ENCODE measurements around the gene SRBD1.
A peak's percentile ranks its signal among the peaks of the same experiment; 100 is the strongest.

The SRBD1 gene

DNA sequence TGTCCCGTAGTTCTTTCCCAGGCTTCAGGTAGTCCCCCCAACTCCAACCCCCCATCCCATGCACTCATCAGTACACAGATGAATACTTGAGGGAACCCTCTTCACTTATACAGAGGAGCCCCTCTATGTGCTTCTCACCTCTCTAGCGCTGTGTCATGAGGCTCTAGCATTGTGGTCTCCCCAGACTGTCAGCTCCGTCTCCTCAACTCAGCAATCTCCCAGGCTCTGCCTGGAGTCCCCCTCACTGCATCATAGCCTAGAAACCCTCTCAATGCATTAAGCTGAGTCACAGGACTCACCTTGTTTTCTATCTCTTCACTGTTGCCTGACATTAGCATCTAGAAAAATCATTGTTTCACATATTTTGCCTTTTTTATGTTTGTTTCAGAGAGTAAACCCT is 20.3 kb upstream of the SRBD1 start:
- no peak for DNase-seq

DNA sequence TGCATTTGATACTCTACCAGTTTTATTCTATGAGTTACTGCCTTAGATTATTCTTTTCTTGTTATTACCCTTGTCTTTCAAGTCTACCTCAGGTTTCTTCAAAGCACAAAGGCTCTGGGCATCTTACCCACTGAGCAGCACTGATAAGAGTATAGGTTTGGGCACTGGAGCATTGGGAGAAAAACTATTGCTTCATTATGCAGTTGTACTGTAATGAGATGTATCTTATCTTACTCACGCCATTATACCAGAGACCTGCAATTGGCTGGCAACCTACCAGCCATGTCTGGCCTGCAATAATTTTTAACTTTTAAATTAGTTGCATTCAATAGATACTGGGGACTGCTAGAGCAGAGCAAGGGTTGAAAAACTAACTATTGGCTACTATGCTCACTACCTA is 18.9 kb upstream of the SRBD1 start:
- DNase-seq, result no peak

DNA sequence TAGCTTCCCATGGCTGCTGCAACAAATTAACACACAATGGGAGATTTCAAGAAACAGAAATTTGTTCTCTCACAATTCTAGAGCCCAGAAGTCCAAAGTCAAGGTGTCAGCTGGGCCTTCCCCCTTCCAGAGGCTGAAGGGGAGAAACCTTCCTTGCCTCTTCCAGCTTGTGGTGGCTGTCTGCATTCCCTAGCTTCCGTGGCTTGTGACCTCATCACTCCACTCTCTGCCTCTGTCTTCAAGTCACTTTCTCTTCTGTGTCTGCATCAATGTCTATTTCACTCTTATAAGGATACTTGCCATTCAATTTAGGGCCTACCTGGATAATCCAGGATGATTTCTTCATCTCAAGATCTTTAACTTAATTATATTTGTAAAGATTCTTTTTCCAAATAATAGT is 16.8 kb upstream of the SRBD1 start:
- DNase-seq, result no peak

DNA sequence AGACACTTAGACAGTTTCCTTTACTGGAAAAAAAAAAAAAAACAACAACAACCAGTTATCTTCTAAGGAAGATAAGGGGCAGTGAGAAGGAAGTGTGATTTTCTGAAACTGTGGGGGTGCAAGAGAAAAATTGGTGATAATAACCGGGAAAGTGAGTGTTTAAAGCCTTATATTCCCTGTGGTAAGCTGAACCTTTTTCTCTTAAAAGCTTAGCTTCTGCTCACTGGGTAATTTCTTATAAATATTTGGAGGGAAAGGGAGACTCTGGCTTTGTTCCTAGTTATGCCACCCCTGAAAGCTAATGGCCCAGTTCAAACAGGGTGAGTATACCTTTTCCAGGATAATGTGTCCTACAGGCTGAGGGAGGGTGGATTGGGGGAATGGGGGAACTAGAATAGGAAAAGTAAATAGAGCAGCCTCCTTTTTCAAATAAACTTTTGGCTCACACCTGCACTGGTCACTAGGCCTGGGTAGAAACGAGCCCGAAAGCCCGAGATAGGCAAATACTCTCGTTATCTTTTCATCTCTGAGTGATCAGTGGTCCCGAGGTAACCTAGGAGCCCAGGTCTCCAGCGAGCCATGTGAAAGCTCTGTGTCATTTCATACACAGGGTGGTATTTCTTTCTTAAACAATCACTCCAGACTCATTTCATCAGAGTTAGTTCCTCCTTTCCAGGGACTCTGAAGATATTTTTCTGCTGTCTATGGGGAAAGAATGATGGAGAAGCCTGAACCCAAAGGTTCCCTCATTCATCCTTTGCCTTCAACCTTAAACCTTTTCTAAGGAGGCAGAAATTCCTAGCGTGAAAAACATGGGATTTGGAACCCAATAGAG is 15.5 kb upstream of the SRBD1 start:
- DNase-seq, result no peak

DNA sequence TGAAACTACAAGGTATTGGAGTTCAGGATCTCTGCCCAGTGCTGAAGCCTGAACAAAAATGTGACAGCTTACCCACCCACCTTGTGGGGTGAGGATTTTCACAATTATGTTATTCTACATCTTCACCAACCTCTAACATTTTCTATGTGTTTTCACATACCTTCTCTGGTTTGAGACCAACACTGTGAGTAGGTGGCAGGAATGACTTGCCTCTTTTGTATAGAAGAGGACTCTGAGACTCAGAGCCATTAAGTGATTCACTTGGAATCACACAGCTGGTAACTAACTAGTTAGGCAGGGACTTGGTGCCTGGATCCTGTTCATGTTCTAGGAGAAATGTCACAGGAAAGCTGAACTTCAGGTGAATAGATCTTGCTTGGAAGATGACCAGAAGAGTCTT is 14.8 kb upstream of the SRBD1 start:
- no peak for DNase-seq

- DNase-seq, result no peak
These were observed 12.0 kb upstream of the SRBD1 start for GRCh38 chr2:45623098-45623497.

DNA sequence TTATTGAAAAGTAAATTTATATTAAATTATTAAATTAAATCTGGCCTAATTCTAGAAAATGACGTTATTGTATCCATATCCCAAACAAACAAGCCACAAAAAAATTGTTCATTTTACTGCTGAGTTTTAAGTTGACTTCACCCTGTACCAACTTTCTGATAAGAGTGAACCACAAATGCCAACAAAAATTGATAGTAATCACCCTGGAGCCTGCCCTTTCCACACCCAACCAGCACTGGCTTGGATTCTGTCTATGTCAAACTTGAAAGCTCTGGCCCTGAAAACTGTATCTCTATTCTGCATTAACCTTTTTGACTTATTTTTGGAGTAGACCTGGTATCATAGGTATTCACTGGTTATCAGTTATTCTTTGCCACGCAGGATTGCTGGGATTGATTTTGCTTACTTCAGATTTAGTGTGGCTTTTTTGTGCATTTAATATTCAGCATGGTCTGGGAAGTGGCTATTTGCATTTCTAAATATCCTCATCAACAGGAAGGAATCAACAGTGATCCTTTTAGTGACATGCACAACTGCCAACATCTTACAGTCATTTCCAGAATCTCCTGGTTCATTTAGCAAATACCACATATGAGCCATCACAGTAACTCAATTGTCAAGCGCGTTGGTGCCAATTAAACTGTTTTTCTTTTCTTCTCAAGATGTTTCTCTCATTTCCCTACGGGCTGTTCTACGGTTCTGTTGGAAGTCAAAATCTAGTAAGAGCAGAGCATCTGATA is 11.4 kb upstream of the SRBD1 start:
- no peak for DNase-seq

DNA sequence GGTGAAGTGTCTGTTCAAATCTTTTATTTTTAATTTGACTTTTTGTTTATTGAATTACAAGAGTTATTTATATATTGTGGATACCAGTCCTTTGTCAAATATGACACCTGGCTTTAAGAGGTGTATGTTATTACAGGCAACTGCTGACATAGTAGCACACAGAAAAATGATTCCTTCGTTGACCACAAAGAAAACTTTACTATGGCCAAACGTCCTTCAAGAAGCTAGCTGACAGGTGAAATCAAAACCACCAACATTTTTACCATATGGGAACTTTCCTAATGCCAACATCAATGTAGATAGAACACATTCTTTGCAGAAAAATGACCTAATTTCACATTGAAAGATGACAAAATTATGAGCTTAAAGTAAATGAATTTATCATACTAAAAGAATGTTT is 6.4 kb upstream of the SRBD1 start:
- DNase-seq, result no peak

DNA sequence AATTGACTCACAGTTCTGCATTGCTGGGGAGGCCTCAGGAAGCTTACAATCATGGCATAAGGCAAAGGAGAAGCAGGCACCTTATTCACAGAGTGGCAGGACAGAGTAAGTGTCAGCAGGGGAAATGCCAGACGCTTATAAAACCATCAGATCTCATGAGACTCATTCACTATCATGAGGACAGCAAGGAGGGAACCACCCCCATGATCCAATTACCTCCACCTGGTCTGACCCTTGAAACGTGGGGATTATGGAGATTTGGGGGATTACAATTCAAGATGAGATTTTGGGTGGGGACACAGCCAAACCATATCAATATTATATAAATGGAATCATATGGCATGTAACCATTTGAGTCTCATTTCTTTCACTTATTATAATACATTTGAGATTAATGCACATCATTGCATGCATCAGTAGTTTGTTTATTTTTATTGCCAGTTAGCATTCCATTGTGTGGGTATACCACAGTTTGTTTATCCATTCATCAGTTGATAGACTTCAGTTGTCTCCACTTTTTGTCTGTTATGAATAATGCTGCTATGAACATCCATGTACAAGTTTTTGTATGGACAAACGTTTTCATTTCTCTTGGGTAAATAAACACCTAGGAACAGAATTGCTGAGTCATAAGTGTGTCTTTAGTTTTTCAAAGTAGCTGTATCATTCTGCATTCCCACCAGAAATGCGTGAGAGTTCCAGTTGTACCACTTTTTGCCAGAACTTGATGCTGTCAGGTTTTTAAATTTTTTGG is 5.8 kb upstream of the SRBD1 start:
- DNase-seq, result no peak

GRCh38 chr2:45614871-45615415 is 3.9 kb upstream of the SRBD1 start:
- no peak for DNase-seq

GRCh38 chr2:45614330-45614729 is 3.3 kb upstream of the SRBD1 start:
- no peak for DNase-seq

- no peak for DNase-seq
These were observed 1.7 kb upstream of the SRBD1 start for GRCh38 chr2:45612731-45613130.

GRCh38 chr2:45612285-45612684 is 1.2 kb upstream of the SRBD1 start:
- no peak for DNase-seq

DNA sequence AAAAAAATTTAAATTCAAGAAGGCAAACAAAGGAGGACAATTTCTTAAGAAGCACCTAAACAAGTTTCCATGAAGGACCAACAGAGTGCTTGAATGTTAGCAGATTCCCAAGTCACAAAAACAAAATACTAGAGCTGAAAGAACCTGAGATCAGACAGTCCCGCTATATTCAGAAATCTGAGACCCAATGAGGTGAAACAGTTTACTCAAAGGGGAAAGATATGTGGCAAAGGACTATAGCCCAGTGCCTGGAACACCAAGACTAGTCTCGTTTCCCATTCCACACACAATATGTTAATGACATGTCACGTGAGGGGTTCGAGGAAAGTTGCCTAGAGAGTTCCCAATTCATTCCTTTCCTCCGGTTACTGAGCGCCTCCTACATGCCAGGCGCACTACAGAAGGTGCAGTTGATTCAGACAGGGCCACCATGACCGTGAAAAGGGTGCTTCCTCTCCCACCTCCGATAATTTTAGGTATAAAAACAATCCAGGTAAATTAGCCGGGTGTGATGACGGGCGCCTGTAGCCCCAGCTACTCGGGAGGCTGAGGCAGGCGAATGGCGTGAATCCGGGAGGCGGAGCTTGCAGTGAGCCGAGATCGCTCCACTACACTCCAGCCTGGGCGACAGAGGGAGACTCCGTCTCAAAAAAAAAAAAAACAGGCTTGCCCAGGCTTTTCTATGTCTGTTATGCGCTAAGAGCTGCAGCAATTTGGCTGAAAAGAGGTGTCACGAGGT is 617 bp downstream of the SRBD1 start:
- DNase-seq, result peak; percentile 33

DNA sequence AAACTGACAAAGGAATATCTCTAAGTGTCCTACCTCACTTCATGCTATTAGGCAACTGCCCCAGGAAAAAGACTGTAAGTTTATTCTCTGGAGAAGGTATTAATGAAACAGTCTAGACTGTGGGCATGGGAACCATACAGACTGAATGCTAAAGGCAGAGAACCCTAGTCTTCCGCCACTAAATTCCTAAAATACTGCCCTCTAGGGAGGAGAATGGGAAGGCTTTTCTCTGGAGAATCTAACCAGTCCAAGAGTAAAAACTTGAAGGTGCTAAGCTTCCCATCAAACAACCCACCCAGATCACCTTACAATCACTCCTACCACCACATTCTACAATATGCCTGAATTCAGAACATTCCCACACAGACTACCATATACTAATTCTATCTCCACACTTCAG is 3.4 kb downstream of the SRBD1 start:
- no peak for DNase-seq

DNA sequence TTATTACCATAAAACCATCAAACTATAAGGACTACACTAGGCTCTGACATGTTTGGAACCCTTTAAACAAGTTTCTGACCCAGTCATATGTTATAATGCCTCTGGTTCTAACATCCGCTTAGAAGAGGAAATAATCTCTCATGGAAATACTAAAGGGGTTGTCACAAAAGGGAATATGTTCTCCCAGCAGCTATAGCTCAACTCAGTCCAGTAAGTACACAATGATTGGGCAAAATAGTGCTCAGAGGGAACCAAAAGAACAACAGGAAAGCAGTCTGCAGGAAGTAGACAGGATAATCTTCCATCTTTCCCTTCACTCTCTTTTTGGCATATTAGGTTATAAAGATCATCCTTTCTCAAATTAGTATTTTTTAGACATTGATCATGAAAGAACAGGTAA is 4.3 kb downstream of the SRBD1 start:
- no peak for DNase-seq

DNA sequence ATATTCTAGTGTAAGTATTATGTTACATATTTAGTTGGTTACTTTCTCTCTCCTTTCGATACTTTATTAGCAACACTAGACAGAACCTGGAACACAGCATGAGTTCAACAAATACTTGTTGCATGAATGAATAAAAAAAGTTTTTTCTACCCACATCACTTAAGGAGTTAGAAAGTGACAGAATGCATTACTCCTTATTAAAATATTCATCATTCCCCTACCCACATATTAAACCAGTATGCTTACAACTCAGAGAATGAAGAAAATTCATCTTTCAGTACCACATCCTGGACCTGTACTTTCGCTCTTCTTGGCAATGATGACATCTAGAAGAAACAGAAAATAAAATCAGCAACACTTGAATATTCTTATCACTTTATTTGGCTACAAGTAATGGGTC is 6.0 kb downstream of the SRBD1 start:
- DNase-seq, result no peak

DNA sequence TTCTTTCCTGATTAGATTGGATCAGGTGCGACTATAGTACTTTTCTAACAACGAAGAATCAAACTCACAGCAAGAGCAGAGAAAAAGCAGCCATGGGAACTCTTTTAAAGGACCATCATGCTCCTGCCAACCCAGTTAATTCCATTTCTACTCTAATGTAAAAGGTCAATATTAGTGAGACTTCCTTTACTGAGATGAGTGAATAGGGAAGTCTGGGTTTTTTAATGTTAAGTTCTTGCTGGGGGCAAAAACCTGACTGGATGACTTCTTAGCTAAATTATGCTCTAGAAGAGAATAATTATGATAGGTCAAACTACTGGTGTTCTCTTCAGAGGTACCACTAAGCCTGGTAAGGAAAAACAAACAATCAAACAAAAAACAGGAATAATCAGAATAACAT is 8.4 kb downstream of the SRBD1 start:
- DNase-seq, result no peak

DNA sequence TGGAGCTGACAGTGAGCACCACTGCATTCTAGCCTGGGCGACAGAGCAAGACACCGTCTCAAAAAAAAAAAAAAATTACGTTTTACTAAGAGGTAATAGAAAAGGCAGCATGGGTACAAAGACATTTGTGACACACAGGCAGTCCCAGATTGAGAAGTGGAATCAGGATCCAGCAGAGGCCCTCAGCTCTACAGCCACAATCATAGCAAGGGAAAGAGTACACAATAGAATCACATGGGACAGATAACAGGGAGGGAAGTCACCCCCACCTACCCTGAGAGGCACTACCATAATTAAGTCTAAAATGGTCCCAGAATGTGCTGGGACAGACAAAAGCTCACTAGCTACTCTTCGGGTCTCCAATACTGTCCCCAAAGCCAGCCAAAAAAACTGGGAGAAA is 12.5 kb downstream of the SRBD1 start:
- no peak for DNase-seq

GRCh38 chr2:45596761-45597160 is 14.3 kb downstream of the SRBD1 start:
- no peak for DNase-seq

- DNase-seq, result no peak
These were observed 15.2 kb downstream of the SRBD1 start for GRCh38 chr2:45595721-45596435.

DNA sequence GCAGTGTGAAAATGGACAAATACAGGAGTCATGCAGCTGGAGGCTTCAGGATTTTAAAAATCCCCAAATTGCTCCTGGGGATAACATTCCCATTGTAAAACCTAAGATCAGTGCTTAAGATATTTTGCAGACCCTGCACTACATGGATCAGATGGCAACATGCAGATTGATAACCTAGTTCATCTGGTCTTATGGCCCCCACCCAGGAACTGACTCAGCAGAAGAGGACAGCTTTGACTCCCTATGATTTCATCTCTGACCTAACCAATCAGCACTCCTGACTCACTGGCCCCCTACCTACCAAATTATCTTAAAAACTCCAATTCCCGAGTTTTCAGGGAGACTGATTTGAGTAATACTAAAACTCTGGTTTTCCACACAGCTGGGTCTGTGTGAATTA is 20.0 kb downstream of the SRBD1 start:
- no peak for DNase-seq

All from CD4-positive, alpha-beta T cell treated with Interleukin-6 for 4 hours (primary cell).